Bronchial epithelial cell (primary cell): Measurements from ENCODE around the gene KMT2B. TPM values are rescaled to one million over a fixed set of nuclear protein-coding genes. Genes with fewer than 3 reads are reported as not detected.
A peak's percentile ranks its signal among the peaks of the same experiment; 100 is the strongest.

Source experiments
- DNase-seq: peaks from one replicate; pipeline ENCODE4 v3.0.0-alpha.2; 2010; ENCODE audit warnings: low read depth
- FAIRE-seq: peaks from 2 replicates; lab custom pipeline; 2011; peaks lifted over from hg19 to GRCh38; lab: Jason Lieb, UNC
- H3K27me3 ChIP-seq: 2 replicates; pipeline ENCODE4 v1.5.1; 2011; ENCODE audit warnings: low read length; ENCODE audit not compliant: control insufficient read depth, insufficient read depth
- H3K36me3 ChIP-seq: 2 replicates; pipeline ENCODE4 v1.5.1; 2011; ENCODE audit warnings: low read length; ENCODE audit not compliant: control insufficient read depth, insufficient read depth
- H3K4me3 ChIP-seq: 2 replicates; pipeline ENCODE4 v1.5.1; 2011; ENCODE audit warnings: mild to moderate bottlenecking, low read depth, low read length, control low read depth
- total RNA-seq: library from RNA; depleted of rRNA; stranded (reverse); fragments of >200 nt; gene quantifications from 2 replicates; pipeline ENCODE4 v1.2.1, GENCODE V29; 2014
- TF ChIP-seq, protein P1 (sequence below): IDR thresholded peaks from 2 replicates; pipeline ENCODE4 v1.5.1; 2011; ENCODE audit warnings: mild to moderate bottlenecking, moderate library complexity, low read length, control low read depth, inconsistent platforms; ENCODE audit not compliant: insufficient read depth, severe bottlenecking

The KMT2B gene
- total RNA-seq, 1 donor from 2014 or later: 3.4 TPM

DNA sequence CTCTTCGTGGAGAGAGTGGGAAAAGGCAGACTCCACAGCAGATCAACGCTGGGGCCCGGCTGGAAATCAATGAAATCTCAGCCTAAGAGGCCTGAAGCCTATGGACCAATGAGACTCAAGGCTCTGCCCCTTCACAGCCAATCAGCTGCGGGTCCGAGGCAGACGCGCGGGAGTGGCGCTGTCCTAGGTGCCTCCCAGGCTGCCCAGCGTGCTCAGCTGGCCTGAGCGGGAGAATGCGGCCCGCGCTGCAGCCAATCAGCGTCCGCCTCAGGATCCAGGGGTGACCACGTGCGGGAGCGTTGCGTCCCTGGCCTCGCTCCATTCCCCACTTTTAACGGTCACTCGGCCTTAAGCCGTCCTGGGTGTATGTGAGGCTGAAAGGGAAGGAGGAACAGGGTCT is 13.6 kb upstream of the KMT2B start, which contains the start of gene ZBTB32:
Gene ZBTB32 (plus strand): TSS at position 341 of the 400 bp plus-strand sequence. CDS start 10,069 bp downstream, outside the sequence.
- no peaks in the 10 kb centered on the region for H3K36me3 ChIP-seq
- no peaks in the 10 kb centered on the region for H3K27me3 ChIP-seq
- DNase-seq (peak; percentile 49), FAIRE-seq (no peak)
- TF ChIP-seq, protein P1, sequence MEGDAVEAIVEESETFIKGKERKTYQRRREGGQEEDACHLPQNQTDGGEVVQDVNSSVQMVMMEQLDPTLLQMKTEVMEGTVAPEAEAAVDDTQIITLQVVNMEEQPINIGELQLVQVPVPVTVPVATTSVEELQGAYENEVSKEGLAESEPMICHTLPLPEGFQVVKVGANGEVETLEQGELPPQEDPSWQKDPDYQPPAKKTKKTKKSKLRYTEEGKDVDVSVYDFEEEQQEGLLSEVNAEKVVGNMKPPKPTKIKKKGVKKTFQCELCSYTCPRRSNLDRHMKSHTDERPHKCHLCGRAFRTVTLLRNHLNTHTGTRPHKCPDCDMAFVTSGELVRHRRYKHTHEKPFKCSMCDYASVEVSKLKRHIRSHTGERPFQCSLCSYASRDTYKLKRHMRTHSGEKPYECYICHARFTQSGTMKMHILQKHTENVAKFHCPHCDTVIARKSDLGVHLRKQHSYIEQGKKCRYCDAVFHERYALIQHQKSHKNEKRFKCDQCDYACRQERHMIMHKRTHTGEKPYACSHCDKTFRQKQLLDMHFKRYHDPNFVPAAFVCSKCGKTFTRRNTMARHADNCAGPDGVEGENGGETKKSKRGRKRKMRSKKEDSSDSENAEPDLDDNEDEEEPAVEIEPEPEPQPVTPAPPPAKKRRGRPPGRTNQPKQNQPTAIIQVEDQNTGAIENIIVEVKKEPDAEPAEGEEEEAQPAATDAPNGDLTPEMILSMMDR: no peak
- no peak within 1 kb of the TSS for H3K4me3 ChIP-seq

DNA sequence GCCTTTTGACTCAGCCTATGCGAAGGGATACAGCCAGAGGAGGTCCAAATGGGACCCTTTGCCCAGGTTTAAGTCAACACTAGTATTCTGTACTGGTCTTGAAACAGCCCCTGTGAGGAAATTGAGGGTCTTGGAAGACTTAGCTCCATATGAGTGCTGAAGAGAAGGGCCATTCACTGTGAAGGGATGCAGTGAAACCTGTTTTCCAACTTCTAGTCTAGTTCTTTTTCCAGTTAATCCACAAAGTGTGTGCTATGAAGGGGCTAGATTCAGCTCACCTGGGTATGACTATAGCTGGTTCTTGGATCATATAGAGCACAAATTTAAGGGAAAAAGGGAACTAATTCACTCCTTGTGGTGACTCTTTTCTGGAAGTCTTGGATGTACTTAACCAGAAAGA is 9.4 kb upstream of the KMT2B start:
- FAIRE-seq (no peak), DNase-seq (peak; percentile 17)
- Histone ChIP-seq H3K4me3 (no peak overlapping the region), H3K36me3 (no peaks in the 10 kb centered on the region), H3K27me3 (no peaks in the 10 kb centered on the region)
- TF ChIP-seq, protein P1: no peak

DNA sequence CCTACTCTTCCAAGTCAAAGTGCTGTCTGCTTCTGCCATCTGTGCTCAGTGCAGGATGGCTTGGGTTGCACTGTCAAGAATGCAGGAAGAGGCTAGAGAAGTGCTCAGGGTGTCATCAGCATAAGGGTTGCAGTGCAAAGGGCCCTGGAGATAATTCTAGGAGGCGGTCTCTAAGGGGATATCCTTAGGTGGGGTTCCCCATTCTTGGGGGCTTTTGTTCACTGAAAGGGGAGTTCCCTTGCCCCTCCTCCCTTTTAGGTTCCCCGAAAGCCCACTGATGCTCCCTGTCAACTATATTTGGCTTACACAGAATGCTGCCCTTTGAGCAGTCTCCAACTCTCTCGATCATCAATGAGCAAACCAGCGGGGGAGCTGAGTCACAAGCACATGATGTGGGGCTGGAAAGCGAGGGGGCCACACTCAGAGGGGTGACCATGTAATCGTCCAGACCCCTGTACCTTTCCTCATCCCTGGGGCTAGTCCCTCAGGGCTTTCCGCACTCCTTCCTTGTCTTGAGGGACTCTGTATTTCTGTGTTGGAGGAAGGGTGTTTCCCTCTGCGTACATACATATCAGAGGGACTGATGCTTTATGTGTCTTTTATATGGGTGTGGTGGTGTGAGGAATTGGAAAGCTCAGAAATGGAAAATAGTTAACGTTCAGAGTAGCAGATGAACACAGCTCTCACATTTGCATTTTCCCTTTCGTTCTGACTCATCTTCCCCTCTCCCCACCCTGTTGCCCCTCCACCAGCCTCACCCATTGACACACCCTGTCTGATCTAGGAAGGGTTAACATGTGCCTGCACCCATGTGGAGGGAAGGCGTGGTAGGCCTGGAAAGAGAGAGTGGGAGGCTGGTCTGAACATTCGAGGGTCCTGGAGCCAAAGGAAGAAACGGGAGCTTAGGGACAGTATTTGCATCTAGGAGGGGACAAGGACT is 6.7 kb upstream of the KMT2B start:
- FAIRE-seq (no peak), DNase-seq (no peak)
- Histone ChIP-seq H3K27me3 (no peaks in the 10 kb centered on the region), H3K36me3 (no peaks in the 10 kb centered on the region), H3K4me3 (no peak overlapping the region)
- TF ChIP-seq, protein P1: no peak

DNA sequence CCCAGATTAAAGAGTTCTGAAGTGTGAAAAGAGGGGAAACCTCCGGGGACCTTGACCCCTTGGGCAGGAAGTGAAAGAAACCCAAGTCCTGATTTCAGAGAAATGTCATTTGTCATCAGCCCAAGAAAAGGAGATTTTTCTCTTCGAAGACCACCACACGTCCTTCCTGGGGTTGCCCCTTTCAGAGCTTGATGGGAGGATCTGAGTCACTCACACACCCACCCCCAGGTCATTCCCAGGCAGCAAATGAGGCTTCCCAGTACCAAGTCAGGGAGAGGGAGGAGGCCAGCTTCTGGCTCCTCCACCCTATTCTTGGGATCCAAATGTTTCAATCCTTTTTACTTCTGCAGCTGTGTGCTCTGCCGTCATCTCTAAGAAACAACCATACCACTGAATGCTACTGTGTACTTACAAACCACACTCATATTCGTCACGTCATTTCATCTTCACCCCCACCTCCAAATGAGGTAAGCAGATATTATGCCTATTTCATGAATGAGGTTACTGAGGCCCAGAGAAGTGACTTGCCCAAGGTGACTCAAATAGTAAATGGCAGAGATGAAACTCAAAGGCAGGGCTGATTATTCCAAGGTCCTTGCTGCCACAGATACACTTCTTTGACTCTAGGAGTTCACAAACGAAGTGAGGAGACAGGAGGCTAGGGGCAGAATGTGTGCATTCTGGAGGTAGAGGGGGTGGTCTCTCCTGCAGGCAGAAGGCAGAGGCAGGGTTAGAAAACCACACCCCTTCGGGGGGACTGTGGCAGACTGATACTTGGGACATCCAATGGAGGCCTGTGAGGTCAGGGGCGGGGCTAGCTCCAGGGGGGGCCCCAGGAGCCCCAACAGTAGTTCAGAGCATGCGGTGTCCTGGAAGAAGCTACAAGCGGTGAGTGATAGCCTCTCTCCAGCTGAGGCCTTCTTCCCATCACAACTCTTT is 5.0 kb upstream of the KMT2B start:
- TF ChIP-seq, protein P1: no peak
- Histone ChIP-seq H3K4me3 (no peak overlapping the region), H3K36me3 (no peaks in the 10 kb centered on the region), H3K27me3 (no peaks in the 10 kb centered on the region)
- FAIRE-seq: no peak
- no peak for DNase-seq

DNA sequence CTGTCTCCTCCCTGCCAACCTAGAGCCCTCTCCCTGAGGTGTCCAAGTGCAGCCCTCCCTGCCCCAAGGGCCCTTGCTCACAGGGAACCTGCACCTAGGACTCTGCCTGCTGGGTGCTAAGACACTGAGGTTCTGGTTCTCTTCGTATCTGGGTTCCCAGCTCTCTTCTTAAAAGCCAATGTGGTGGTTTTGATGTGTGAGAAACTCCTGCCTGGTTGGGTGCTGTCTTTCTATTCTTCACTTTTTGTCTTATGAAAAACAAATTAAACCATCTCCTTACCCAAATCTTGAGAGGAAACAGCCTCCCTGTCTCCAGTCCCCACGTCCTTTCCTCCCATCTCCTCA is 4.3 kb upstream of the KMT2B start:
- no peaks in the 10 kb centered on the region for H3K27me3 ChIP-seq
- FAIRE-seq (no peak), DNase-seq (no peak)
- TF ChIP-seq, protein P1: no peak
- H3K4me3 ChIP-seq: no peak overlapping the region
- H3K36me3 ChIP-seq: no peaks in the 10 kb centered on the region
